COLO668 (cell line): ENCODE data around the gene LIX1L.
"Not testable (repeated sequence)": the region's sequence is repeated elsewhere in the genome, so short reads cannot be mapped to it uniquely, and the experiment has no call there.

Experiments used
- DNase-seq: peaks from one replicate; lab custom pipeline; 2025; ENCODE audit not compliant: unreplicated experiment; lab: John Stamatoyannopoulos, UW

Gene LIX1L

GRCh38 chr1:145937436-145937835 lies 20.4 kb downstream of the LIX1L start:
- DNase-seq = no peak

DNA sequence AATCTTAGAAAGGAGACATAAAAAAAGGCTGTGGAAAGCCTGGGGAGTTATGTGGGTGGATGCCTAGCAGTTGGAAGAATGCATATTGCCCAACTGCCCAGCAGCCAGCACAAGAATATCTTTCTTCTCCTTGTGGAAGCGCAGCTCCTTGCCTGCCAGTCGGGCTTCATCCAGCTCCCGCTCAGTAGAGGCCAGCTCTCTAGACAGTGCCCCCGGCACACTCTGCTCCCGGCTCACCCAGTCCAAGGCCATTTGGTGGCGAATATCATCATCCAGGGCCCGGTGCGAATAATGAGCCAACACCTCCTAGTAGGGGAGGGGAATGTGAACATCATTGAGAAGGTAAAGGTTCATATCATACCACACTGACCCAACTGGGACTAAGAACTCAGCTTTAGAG lies 21.6 kb downstream of the LIX1L start:
- no peak for DNase-seq

DNA sequence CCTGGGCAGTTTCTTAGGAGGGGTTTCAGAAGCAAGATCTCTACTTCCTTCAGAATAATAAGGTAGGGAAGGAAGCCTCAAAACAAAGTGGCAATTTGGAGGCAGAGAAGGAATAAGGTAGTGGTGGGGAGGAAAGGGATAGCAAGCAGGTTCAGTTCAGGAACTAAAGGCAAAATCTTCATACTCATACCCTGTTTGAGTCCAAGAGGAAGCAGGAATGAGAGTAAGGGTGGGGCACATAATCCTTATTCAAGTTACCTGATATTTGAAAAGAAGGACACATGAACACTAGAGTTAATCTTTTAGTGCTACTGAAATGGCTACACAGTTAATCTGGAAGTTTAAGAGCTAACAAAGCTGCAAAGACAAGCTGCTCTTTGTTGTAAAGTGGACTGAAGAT lies 22.1 kb downstream of the LIX1L start:
- no peak for DNase-seq

DNA sequence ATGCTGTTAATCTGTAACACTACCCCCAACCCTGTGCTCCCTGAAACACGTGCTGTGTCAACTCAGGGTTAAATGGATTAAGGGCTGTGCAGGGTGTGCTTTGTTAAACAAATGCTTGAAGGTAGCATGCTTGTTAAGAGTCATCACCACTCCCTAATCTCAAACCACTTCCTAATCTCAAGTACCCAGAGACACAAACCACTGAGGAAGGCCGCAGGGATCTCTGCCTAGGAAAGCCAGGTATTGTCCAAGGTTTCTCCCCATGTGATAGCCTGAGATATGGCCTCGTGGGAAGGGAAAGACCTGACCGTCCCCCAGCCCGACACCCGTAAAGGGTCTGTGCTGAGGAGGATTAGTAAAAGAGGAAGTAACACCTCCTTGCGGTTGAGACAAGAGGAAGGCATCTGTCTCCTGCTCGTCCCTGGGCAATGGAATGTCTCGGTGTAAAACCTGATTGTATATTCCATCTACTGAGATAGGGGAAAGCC lies 25.3 kb downstream of the LIX1L start:
- DNase-seq = not testable (repeated sequence)

DNA sequence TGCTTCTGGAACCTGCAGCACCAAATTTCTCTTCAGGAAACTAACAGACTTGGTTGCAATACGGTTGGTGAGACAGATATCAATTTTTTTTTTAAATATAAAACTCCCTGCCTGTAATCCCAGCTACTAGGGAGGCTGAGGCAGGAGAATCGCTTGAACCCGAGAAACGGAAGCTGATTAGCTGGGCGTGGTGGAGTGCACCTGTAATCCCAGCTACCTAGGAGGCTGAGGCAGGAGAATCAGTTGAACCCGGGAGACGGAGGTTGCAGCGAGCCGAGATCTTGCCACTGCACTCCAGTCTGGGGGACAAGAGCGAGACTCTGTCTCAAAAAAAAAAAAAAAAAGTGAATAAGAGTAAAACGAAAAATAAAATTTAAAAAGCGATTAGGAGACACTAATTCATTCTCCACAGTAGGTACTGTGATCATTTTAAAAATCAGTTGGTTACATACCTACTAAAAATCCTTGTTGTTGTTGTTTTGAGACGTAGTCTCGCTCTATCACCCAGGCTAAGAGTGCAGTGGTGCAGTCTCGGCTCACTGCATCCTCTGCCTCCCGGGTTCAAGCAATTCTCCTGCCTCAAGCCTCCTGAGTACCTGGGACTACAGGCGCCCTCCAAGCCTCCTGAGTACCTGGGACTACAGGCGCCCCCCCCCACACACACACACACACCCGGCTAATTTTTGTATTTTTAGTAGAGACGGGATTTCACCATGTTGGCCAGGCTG lies 29.7 kb downstream of the LIX1L start:
- DNase-seq = peak; percentile 23

DNA sequence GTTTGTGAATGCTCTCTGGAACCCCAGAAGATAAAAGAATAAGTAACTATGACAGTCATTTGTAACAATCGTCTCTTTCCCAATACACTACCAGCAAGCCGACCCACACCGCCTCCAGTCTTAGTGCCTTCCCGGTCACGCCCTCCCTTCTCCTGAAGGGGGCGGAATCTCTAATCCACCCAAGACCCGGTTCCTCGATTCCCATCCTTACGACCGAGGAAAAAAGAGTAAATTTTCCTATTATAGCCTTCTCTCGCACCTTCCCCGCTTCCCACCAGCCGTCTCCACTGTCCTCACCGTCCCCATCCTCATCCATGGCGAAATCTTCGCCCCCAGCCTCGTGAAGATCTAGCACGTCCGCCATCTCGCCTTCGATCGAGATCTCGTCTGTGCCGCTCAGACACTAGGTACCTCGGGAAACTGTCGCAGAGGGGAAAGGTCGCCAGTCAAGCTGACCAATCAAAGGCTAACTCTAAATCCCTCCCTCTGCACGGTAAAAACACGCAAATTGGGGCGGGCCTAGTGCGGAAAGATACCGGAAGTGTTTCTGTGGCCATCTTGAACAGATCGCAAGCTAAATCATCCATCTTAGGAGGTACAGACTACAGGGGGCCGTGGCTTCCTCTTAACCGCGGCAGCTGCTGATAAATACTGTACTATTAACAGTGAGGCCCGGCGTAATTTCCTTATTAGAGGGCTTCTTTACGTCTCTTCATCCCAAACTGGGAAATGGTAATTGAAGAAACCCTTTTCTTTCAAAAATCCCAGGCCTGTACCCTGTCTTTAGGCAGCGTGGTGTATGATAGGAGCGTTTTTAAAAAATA lies 30.5 kb downstream of the LIX1L start, which contains the start of gene RBM8A:
Gene RBM8A, minus strand, starts transcription at position 422 of the 824 bp plus-strand sequence. Its CDS starts 58 bp downstream, at position 364.
- DNase-seq = peak; percentile 96

DNA sequence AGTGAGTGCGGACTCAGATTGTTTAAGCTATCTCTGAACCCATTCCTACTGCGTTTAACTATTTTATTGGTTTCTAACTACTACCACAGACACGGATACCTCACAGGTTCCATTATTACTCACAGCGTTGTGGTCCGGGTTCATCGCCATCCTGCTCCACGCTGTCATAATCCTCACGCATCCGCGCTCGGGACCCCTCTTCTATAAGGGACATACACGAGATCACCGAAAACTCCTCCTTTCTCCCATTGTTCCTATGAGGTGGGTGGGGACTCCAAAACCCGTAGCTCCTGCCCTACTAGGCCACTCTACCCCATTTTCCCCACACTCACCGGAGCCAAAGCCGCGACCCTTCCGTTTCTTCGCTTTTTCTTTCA lies 31.1 kb downstream of the LIX1L start:
- no peak for DNase-seq

DNA sequence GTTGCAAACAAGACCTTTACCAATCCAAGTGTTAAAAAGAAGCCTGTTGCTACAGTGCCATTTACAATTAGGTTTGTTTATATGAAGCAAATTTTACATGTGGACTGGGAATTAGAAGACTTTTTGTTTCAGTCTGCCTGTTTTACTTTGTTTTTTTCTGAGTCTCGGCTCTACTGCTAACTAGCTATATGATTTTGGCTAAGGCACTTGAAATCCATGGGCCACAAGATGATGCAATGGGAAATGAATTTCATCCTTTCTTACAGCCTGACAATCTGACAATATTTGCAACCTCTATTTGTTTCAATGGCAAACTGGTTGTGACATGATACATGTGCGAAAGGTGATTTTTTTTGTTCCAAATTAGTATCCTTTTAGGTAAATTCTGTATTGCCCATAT lies 35.6 kb downstream of the LIX1L start:
- DNase-seq = no peak

- not testable (repeated sequence) for DNase-seq
Observed at GRCh38 chr1:145920297-145920696, 37.5 kb downstream of the LIX1L start.

GRCh38 chr1:145918992-145919939 lies 38.6 kb downstream of the LIX1L start:
- DNase-seq = peak; percentile 59

DNA sequence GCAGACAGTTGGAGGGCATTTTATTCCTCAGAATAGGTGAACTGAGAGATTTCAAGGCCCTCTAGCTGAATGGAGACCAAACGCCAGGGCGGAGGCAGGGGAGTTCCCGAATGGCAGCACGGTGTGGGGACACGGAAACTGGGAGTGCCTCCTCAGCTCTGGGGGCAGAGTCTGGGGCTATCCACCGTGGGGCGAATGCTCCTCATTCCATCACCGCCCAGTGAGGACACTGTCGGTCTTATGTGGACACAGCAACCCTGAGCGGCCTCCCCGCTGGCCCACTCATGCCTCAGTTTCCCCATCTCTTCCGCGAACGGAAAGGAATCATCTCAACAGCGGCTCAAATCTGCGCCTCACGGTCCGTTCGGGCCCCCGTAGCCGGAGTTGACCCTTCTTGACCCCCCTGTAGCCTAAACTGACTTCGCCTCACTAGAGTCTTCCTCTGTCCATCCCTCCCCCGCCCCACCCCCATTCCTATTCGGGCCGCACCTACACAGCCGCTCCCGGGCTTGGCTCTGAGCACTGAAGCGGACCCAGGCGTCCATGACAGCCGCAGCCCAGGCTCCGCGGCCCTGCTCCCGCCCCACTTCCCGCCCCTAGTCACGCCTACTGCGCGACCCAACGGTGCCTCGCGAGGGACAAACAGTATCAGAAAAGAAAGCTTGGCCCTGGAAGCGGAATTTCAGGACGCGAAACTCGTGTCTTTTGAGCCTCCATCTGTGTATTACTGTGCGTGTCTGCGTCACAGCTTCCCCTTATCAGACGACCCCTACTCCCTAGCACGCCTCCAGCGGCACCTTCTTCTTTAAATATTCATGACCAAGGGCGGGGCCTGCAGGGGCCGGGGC lies 39.4 kb downstream of the LIX1L start, which contains the start of gene PEX11B:
Gene PEX11B, minus strand, starts transcription at position 574 of the 848 bp plus-strand sequence. Its CDS starts 29 bp downstream, at position 545.
- peak; percentile 91 for DNase-seq

DNA sequence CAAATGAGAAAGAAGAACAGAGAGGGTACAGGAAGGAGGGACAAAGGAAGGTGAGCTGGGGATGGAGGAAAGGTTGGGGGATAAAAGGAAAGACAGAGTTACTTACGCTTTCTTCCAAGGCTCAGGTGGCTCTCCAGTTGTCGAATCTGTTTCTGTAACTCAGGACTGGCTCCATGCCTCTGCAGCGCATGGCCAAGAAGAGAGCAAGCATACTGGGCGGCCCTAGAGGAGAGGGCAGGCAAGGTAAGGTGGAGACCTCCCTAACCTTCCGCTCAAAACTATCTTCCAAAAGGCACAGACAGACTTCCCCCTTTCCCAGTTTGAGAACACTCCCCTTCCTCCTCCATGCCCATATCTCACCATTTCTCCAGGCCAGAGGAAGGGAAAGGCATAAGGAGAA lies 40.2 kb downstream of the LIX1L start:
- no peak for DNase-seq

- DNase-seq = no peak
Observed at GRCh38 chr1:145916745-145917144, 41.1 kb downstream of the LIX1L start.

GRCh38 chr1:145912128-145912641 lies 45.6 kb downstream of the LIX1L start:
- no peak for DNase-seq

DNA sequence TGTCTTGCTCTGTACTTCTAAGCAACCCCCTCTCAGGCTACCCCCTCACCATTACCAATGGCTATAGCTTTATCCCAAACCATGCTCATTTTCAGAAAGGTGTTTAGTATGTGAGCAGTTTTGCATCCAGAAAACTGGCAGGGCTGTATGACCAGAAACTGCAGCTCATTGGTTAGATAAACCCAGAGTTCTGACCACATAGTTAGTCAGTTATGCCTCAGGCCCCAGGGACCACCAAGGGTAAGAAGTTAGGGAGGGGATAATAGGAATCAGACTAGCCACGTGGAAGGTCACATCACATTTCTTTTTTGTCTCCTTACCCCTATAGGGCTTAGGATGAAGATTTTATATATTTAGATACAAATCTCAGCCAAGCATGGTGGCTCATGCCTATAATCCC lies 49.2 kb downstream of the LIX1L start:
- DNase-seq = no peak

GRCh38 chr1:145906954-145907753 lies 50.7 kb downstream of the LIX1L start:
- DNase-seq = no peak

DNA sequence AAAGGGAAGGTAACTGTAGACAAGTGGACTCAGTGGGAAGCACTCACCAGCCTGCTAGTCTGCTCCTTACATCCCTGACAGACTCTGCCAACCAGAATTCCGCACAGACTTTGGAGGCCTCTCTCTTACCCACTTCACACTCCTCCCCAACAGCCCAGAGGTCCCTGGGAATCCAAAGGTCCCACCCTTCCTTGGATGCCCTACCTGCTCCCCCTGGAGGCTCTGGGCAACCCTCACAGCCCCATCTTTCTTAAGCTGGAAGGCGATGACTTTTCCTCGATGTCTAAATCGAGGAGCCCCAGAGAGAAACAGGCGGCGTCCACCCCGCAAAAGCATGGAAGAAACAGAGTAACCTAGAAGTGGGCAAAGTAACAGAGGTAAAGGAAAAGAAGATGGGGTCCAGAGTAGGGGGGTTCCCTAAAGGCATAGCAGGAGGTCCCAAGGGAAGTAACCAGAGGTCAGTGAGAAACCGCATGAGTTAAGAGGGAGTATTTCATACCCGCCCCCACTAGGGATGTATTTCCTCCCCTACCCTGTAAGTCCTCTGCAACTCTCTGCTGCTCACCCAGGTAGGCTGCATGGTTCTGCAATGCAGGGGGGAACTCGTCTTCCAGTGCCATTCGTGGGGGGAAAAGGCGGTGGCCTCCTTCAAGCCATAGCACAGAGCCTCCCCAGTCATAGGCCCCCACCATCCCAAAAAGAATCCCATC lies 56.4 kb downstream of the LIX1L start:
- DNase-seq = no peak

DNA sequence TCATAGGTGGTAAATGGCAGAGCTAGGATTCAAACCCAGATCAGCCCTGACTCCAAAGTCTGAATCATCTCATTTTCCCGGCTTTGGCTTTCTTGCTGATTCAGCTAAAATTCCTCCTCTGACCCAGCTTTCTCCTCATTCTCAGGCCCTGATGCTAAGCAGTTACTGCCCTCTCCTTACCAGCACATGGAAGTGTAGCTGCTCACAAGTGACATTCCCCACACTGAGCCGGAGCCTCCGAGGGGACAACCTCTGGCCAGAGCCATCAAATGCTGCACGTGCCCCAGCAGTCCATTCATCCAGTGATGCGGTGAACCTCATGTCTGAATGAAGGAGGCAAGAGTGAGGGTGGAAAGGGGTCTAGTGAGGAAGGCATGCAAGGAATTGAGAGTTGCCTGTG lies 59.1 kb downstream of the LIX1L start:
- no peak for DNase-seq
